ENCODE results near the gene SLC4A5.

DNA sequence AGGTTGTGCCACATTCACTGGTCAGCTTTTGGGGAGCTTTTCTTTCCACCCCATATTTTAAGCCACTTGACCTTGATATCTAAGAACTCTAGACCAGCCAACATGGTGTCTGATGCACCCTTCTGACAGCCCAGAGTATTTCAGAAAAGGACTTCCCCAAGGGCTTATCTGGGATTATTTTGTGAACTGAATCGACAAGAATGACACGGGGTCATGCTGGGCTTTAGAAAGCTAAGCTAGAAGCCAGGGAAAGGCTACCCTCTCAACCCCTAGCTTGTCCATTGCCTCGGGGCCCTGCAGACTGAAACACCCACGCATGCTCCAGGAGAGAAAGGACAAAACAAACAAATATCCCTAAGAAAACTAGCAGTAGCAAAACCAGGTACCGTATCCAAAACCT is 16.0 kb downstream of the SLC4A5 start:
- TF ChIP-seq TAF1 (IDR thresholded peaks at IDR 0.05; ENCODE audit: borderline replicate concordance, insufficient read depth, low read length) (no peak), POLR2AphosphoS5 (IDR thresholded peaks at IDR 0.05; ENCODE audit: low read depth, low read length) (no peak), SIN3A (IDR thresholded peaks at IDR 0.05; ENCODE audit: borderline replicate concordance, insufficient read depth, low read length) (no peak)
- TF ChIP-seq, protein P1, sequence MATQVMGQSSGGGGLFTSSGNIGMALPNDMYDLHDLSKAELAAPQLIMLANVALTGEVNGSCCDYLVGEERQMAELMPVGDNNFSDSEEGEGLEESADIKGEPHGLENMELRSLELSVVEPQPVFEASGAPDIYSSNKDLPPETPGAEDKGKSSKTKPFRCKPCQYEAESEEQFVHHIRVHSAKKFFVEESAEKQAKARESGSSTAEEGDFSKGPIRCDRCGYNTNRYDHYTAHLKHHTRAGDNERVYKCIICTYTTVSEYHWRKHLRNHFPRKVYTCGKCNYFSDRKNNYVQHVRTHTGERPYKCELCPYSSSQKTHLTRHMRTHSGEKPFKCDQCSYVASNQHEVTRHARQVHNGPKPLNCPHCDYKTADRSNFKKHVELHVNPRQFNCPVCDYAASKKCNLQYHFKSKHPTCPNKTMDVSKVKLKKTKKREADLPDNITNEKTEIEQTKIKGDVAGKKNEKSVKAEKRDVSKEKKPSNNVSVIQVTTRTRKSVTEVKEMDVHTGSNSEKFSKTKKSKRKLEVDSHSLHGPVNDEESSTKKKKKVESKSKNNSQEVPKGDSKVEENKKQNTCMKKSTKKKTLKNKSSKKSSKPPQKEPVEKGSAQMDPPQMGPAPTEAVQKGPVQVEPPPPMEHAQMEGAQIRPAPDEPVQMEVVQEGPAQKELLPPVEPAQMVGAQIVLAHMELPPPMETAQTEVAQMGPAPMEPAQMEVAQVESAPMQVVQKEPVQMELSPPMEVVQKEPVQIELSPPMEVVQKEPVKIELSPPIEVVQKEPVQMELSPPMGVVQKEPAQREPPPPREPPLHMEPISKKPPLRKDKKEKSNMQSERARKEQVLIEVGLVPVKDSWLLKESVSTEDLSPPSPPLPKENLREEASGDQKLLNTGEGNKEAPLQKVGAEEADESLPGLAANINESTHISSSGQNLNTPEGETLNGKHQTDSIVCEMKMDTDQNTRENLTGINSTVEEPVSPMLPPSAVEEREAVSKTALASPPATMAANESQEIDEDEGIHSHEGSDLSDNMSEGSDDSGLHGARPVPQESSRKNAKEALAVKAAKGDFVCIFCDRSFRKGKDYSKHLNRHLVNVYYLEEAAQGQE (IDR thresholded peaks at IDR 0.05; ENCODE audit: insufficient read depth in 1 of 2, low read depth in 2 of 2, low read length in 2 of 2) = no peak
